Measurements from ENCODE around the gene PLEKHS1. TPM values are rescaled to one million over a fixed set of nuclear protein-coding genes. Genes with fewer than 3 reads are reported as not detected.

The PLEKHS1 gene
- total RNA-seq, 1 experiment from 2014 or later = not detected

DNA sequence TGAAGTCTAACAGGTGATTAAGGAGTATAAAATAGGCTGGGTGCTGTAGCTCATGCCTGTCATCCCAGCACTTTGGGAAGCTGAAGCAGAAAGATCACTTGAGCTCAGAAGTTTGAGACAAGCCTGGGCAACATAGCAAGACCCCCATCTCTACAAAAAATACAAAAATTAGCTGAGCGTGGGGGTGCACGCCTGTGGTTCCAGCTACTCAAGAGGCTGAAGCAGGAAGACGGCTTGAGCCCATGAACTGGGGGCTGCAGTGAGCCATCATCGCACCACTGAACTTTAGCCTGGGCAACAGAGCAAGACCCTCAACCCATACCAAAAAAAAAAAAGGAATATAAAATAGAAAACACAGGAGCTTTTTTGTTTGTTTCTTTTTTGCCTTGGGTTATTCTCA, 55.0 kb downstream of the PLEKHS1 start:
- Histone ChIP-seq H3K9ac (ENCODE audit: low read length) (no peak overlapping the region), H3K4me1 (ENCODE audit: control insufficient read depth in 1 of 2, insufficient read depth in 2 of 2, low read length in 2 of 2) (no peaks in the 10 kb centered on the region), H3K36me3 (ENCODE audit: control insufficient read depth in 1 of 2, insufficient read depth in 2 of 2, low read length in 2 of 2) (no peaks in the 10 kb centered on the region), H3K27me3 (ENCODE audit: insufficient read depth, low read length) (peaks cover 15% of the 10 kb centered on the region), H4K20me1 (ENCODE audit: insufficient read depth) (no peaks in the 10 kb centered on the region), H3K79me2 (ENCODE audit: insufficient read depth, low read length) (no peaks in the 10 kb centered on the region), H3K4me3 (replicated peaks in 1 of 2; ENCODE audit: low read depth in 1 of 2, low read length in 2 of 2) (no peak overlapping the region), H3K9me3 (ENCODE audit: control insufficient read depth in 1 of 2, insufficient read depth in 1 of 2, low read depth in 1 of 2, low read length in 2 of 2) (no peaks in the 10 kb centered on the region), H2AFZ (ENCODE audit: low read depth, low read length, poor library complexity, severe bottlenecking) (no peak overlapping the region), H3K27ac (ENCODE audit: low read depth, low read length) (no peak overlapping the region), H3K4me2 (ENCODE audit: low read length) (no peak overlapping the region), H3K9me2 (ENCODE audit: insufficient read depth) (no peaks in the 10 kb centered on the region)
- TF ChIP-seq RAD21 (IDR thresholded peaks at IDR 0.05; ENCODE audit: low read depth) = no peak
- no peak for TF ChIP-seq EZH2phosphoT487 (IDR thresholded peaks at IDR 0.05; ENCODE audit: borderline replicate concordance)
- TF ChIP-seq MAX (IDR thresholded peaks at IDR 0.05) = no peak
- TF ChIP-seq, protein P1, sequence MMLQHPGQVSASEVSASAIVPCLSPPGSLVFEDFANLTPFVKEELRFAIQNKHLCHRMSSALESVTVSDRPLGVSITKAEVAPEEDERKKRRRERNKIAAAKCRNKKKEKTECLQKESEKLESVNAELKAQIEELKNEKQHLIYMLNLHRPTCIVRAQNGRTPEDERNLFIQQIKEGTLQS (IDR thresholded peaks at IDR 0.05) = no peak
- no peak for TF ChIP-seq EGR1 (IDR thresholded peaks at IDR 0.05; ENCODE audit: low read depth)
- no peak for TF ChIP-seq EZH2 (IDR thresholded peaks at IDR 0.05)
- TF ChIP-seq ZNF274 (IDR thresholded peaks at IDR 0.05; ENCODE audit: low read depth, low read length) = no peak
- no peak for TF ChIP-seq FOSL1 (IDR thresholded peaks at IDR 0.05; ENCODE audit: low read depth)
- TF ChIP-seq CBX3 (IDR thresholded peaks at IDR 0.05; ENCODE audit: low read depth) = no peak
- TF ChIP-seq CEBPB (IDR thresholded peaks at IDR 0.05; ENCODE audit: low read depth) = no peak
- TF ChIP-seq JUND (IDR thresholded peaks at IDR 0.05) = no peak
- TF ChIP-seq ELF1 (IDR thresholded peaks at IDR 0.05; ENCODE audit: borderline replicate concordance, low read depth) = no peak
- no peak for TF ChIP-seq YY1 (IDR thresholded peaks at IDR 0.05; ENCODE audit: extremely low read depth, insufficient replicate concordance, low read depth, low read length)
- no peak for TF ChIP-seq SIN3A (IDR thresholded peaks at IDR 0.05; ENCODE audit: low read depth)
- BruUV-seq (replicated peaks) = no TSS peak
- RAD21 ChIA-PET (ENCODE audit: low non-redundant PET in 1 of 2, low total read pairs in 2 of 2, uncharacterized antibody in 2 of 2, unreplicated experiment in 2 of 2) = no interaction called here
- CTCF ChIA-PET = no interaction called here
- DNase-seq (ENCODE audit: low read depth, low spot score) = no peak
- POLR2A ChIA-PET = no interaction called here
- intact Hi-C loops (cut with micrococcal nuclease) = no loop called here
- no peak for ATAC-seq

All from HCT116 (cell line).